Vagina (tissue), 2 donors: ENCODE measurements around the gene KLHL25.

Experiments
- POLR2A ChIP-seq, 2 donors: fragments of 450-650 bp; IDR thresholded peaks; one replicate each; pipeline ENCODE4 v1.6.1; 2017; ENCODE audit warnings: antibody characterized with exemption in 2 of 2, mild to moderate bottlenecking in 2 of 2, moderate library complexity in 2 of 2
- POLR2AphosphoS5 ChIP-seq, 2 donors: sonication (generic); formaldehyde crosslinking; IDR thresholded peaks; one replicate each; pipeline ENCODE4 v1.9.0; 2017; ENCODE audit warnings: antibody characterized with exemption in 2 of 2, mild to moderate bottlenecking in 2 of 2, low read depth in 1 of 2; ENCODE audit not compliant: insufficient read depth in 1 of 2
- TF ChIP-seq, protein P1 (sequence below), 3 experiments: fragments of 450-650 bp in 2 of 3; fragments of 200-600 bp in 1 of 3; sonication (generic) in 1 of 3; IDR thresholded peaks; one replicate each; pipeline ENCODE4 v1.5.1; 2017 to 2019; ENCODE audit warnings: antibody characterized with exemption in 3 of 3, mild to moderate bottlenecking in 2 of 3, moderate library complexity in 2 of 3

DNA sequence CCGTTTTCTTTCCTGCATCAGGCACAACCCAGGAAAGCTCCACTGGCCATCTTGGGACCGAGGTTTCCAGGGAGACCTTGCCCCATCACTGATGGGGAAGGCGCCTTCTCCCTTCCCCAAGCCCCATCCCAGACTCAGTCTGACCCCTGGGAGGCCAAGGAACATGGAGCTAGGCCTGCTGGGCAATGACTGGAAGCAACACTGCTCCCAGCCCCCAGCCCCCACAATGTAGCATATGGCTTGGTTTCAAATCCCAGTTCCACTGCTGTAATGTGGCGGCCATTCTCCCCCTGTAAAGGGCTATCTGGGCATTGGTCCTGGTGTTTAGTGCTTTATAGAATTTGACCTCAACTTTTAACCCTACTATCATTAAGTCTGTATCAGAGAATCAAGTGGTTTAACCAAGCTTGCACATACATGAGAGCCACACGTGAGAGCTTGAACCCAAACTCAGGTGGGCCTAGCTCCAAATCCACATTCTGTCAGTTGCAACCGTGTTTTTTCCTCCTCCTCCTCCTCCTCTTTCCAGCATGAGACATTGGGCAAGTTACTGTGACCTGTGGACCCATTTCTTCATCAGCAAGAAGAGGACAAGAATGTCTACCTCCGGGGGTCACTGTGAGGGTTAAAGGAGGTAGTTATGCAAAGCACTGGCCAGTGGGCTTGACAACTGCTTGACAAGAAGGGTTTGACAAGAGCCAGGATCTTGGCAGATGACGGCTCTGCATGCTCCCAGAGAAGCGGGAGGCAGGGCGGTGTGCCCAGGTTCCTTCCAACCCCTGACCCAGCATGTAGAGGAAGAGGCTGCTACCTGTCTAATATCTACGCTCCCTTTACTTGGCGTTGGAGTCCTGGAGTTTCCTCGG lies 37.4 kb downstream of the KLHL25 start:
- TF ChIP-seq, protein P1, sequence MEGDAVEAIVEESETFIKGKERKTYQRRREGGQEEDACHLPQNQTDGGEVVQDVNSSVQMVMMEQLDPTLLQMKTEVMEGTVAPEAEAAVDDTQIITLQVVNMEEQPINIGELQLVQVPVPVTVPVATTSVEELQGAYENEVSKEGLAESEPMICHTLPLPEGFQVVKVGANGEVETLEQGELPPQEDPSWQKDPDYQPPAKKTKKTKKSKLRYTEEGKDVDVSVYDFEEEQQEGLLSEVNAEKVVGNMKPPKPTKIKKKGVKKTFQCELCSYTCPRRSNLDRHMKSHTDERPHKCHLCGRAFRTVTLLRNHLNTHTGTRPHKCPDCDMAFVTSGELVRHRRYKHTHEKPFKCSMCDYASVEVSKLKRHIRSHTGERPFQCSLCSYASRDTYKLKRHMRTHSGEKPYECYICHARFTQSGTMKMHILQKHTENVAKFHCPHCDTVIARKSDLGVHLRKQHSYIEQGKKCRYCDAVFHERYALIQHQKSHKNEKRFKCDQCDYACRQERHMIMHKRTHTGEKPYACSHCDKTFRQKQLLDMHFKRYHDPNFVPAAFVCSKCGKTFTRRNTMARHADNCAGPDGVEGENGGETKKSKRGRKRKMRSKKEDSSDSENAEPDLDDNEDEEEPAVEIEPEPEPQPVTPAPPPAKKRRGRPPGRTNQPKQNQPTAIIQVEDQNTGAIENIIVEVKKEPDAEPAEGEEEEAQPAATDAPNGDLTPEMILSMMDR (IDR thresholded peaks at IDR 0.05) = no peak
- TF ChIP-seq POLR2AphosphoS5 (IDR thresholded peaks at IDR 0.05; ENCODE audit: insufficient read depth in 1 of 2, low read depth in 1 of 2) (no peak), POLR2A (IDR thresholded peaks at IDR 0.05) (no peak)
